NCI-H1417 (cell line): ENCODE results near the gene SH2D5.
"Not testable (repeated sequence)": the region's sequence is repeated elsewhere in the genome, so short reads cannot be mapped to it uniquely, and the experiment has no call there.

ENCODE experiments used
- DNase-seq, 3 experiments: peaks; one replicate each; lab custom pipeline; 2025; lab: John Stamatoyannopoulos, UW

SH2D5 gene

GRCh38 chr1:20728371-20729154 is 3.9 kb downstream of the SH2D5 start:
- no peak for DNase-seq

- peak in 2 of 3 experiments; percentile 32 to 48 for DNase-seq
Measured at GRCh38 chr1:20727746-20728316, 4.7 kb downstream of the SH2D5 start.

GRCh38 chr1:20726932-20727745 is 5.4 kb downstream of the SH2D5 start:
- DNase-seq, result no peak

GRCh38 chr1:20726118-20726911 is 6.2 kb downstream of the SH2D5 start:
- DNase-seq, result no peak

GRCh38 chr1:20725189-20726117 is 7.0 kb downstream of the SH2D5 start:
- peak in 2 of 3 experiments; percentile 84 to 92 for DNase-seq

- no peak for DNase-seq
Measured at GRCh38 chr1:20724364-20725188, 7.9 kb downstream of the SH2D5 start.

GRCh38 chr1:20723537-20724363 is 8.8 kb downstream of the SH2D5 start:
- DNase-seq, result no peak

GRCh38 chr1:20723159-20723536 is 9.4 kb downstream of the SH2D5 start:
- no peak for DNase-seq

GRCh38 chr1:20721117-20722061 is 11.1 kb downstream of the SH2D5 start:
- DNase-seq, result no peak

- no peak for DNase-seq
Measured at GRCh38 chr1:20720631-20721091, 11.8 kb downstream of the SH2D5 start.

- no peak for DNase-seq
Measured at GRCh38 chr1:20719871-20720620, 12.5 kb downstream of the SH2D5 start.

- no peak for DNase-seq
Measured at GRCh38 chr1:20719261-20719660, 13.2 kb downstream of the SH2D5 start.

GRCh38 chr1:20718343-20718882 is 14.1 kb downstream of the SH2D5 start:
- DNase-seq, result not testable (repeated sequence)

GRCh38 chr1:20717452-20718342 is 14.8 kb downstream of the SH2D5 start, which contains the start of gene KIF17:
Gene KIF17, minus strand, starts transcription at chr1:20718007. Its CDS starts 301 bp downstream, at chr1:20717706.
- DNase-seq, result peak; percentile 31 to 76 (median 74)

GRCh38 chr1:20716232-20716631 is 16.3 kb downstream of the SH2D5 start:
- DNase-seq, result no peak

GRCh38 chr1:20715406-20715805 is 17.1 kb downstream of the SH2D5 start:
- no peak for DNase-seq
